ENCODE results near the gene ZNF654. TPM values are rescaled to one million over a fixed set of nuclear protein-coding genes. Genes with fewer than 3 reads are reported as not detected.

Gene ZNF654
- total and polyA plus RNA-seq, 9 of the 15 experiments (the other 6 are each of a cell fraction or from before 2014, with no cell fraction given), result 2.4 to 8.6 (median 5.1) TPM

DNA sequence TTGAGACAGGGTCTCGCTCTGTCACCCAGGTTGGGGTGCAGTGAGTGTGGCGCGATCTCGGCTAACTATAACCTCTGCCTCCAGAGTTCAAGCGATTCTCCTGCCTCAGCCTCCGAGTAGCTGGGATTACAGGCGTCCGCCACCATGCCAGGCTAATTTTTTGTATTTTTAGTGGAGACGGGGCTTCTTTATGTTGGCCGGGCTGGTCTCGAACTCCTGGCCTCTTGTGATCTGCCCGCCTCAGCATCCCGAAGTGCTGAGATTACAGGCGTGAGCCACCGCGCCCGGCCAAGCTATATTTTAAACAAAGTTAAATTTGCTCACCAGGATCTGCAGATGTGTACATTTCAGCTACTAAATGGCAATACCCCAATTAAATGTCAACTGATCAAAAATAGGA, 89.6 kb downstream of the ZNF654 start:
- BruUV-seq (replicated peaks), result no TSS peak
- H2AFZ ChIP-seq (ENCODE audit: low read depth, low read length), result peak overlapping the region; percentile 98
- no peaks in the 10 kb centered on the region for H4K20me1 ChIP-seq (replicated peaks; ENCODE audit: control insufficient read depth, insufficient read depth, low read length)
- peak overlapping the region; percentile 93 for H3K4me3 ChIP-seq
- POLR2A ChIA-PET, result interaction anchor here (1.3 kb wide), 2 partner anchors 16 to 37 kb away, joined by 3 to 5 read pairs; no protein-coding TSS in a partner anchor
- CTCF ChIA-PET (ENCODE audit: low intra/inter-chr PET ratio), result no interaction called here
- DNase-seq (ENCODE audit: extremely low read depth in 1 of 4, low spot score in 3 of 4) (peak in 1 of 4 experiments; percentile 9), ATAC-seq (no peak), FAIRE-seq (no peak)
- in situ Hi-C loops (cut with MboI) (no loop called here), intact Hi-C loops (cut with micrococcal nuclease) (loop anchor here (2.0 to 10.0 kb wide), 2 partner anchors 90 to 354 kb away; partner anchors contain the start of genes CGGBP1, HTR1F and ZNF654)
- peaks cover 74% of the 10 kb centered on the region for H3K79me2 ChIP-seq (ENCODE audit: control insufficient read depth, insufficient read depth, low read length)
- H3K9me3 ChIP-seq (replicated peaks; ENCODE audit: control insufficient read depth, insufficient read depth, low read depth, low read length), result no peaks in the 10 kb centered on the region
- H3K9ac ChIP-seq (ENCODE audit: insufficient read depth in 1 of 2, low read depth in 2 of 2, low read length in 2 of 2), result peak overlapping the region; percentile 91 to 96
- peaks cover 8% of the 10 kb centered on the region; the same call in 2 of the 3 replicates for H3K36me3 ChIP-seq (ENCODE audit: control insufficient read depth, insufficient read depth, low read length)
- 2% methylated on average over 17 of the region's 17 CpGs for WGBS (ENCODE audit: insufficient coverage, low coverage, missing lambda C conversion rate)
- H3K9me1 ChIP-seq (ENCODE audit: control insufficient read depth, insufficient read depth, low read length), result no peaks in the 10 kb centered on the region
- H3K27me3 ChIP-seq (ENCODE audit: control insufficient read depth in 2 of 2, insufficient read depth in 2 of 2, low read length in 2 of 2), result no peaks in the 10 kb centered on the region
- H3K27ac ChIP-seq (ENCODE audit: extremely low read depth, low read depth, low read length), result peak overlapping the region; percentile 99
- peaks cover 5 to 8% of the 10 kb centered on the region in 2 experiments; a peak in 2 of 5 replicates for H3K4me1 ChIP-seq (replicated peaks in 1 of 2; ENCODE audit: control insufficient read depth in 2 of 2, insufficient read depth in 2 of 2, low read length in 2 of 2)
- peak overlapping the region; percentile 90 for H3K4me2 ChIP-seq (ENCODE audit: insufficient read depth, low read length)
- TF ChIP-seq, protein P1, sequence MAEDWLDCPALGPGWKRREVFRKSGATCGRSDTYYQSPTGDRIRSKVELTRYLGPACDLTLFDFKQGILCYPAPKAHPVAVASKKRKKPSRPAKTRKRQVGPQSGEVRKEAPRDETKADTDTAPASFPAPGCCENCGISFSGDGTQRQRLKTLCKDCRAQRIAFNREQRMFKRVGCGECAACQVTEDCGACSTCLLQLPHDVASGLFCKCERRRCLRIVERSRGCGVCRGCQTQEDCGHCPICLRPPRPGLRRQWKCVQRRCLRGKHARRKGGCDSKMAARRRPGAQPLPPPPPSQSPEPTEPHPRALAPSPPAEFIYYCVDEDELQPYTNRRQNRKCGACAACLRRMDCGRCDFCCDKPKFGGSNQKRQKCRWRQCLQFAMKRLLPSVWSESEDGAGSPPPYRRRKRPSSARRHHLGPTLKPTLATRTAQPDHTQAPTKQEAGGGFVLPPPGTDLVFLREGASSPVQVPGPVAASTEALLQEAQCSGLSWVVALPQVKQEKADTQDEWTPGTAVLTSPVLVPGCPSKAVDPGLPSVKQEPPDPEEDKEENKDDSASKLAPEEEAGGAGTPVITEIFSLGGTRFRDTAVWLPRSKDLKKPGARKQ (CRISPR knock-in tag; IDR thresholded peaks at IDR 0.05), result no peak
- TF ChIP-seq, protein P2, sequence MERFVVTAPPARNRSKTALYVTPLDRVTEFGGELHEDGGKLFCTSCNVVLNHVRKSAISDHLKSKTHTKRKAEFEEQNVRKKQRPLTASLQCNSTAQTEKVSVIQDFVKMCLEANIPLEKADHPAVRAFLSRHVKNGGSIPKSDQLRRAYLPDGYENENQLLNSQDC (CRISPR knock-in tag; IDR thresholded peaks at IDR 0.05), result no peak
- TF ChIP-seq, protein P3, sequence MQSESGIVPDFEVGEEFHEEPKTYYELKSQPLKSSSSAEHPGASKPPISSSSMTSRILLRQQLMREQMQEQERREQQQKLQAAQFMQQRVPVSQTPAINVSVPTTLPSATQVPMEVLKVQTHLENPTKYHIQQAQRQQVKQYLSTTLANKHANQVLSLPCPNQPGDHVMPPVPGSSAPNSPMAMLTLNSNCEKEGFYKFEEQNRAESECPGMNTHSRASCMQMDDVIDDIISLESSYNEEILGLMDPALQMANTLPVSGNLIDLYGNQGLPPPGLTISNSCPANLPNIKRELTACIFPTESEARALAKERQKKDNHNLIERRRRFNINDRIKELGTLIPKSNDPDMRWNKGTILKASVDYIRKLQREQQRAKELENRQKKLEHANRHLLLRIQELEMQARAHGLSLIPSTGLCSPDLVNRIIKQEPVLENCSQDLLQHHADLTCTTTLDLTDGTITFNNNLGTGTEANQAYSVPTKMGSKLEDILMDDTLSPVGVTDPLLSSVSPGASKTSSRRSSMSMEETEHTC (IDR thresholded peaks at IDR 0.05), result no peak
- TF ChIP-seq, protein P4, sequence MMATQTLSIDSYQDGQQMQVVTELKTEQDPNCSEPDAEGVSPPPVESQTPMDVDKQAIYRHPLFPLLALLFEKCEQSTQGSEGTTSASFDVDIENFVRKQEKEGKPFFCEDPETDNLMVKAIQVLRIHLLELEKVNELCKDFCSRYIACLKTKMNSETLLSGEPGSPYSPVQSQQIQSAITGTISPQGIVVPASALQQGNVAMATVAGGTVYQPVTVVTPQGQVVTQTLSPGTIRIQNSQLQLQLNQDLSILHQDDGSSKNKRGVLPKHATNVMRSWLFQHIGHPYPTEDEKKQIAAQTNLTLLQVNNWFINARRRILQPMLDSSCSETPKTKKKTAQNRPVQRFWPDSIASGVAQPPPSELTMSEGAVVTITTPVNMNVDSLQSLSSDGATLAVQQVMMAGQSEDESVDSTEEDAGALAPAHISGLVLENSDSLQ (IDR thresholded peaks at IDR 0.05), result no peak
- no peak for TF ChIP-seq TEAD1 (CRISPR knock-in tag; IDR thresholded peaks at IDR 0.05)
- no peak for TF ChIP-seq GTF2E2 (tag; IDR thresholded peaks at IDR 0.05)
- no peak for TF ChIP-seq JUNB (CRISPR knock-in tag; conservative IDR thresholded peaks at IDR 0.05)
- TF ChIP-seq ZNF134 (CRISPR knock-in tag; conservative IDR thresholded peaks at IDR 0.05), result no peak
- TF ChIP-seq, protein P5, sequence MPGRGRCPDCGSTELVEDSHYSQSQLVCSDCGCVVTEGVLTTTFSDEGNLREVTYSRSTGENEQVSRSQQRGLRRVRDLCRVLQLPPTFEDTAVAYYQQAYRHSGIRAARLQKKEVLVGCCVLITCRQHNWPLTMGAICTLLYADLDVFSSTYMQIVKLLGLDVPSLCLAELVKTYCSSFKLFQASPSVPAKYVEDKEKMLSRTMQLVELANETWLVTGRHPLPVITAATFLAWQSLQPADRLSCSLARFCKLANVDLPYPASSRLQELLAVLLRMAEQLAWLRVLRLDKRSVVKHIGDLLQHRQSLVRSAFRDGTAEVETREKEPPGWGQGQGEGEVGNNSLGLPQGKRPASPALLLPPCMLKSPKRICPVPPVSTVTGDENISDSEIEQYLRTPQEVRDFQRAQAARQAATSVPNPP (IDR thresholded peaks at IDR 0.05; ENCODE audit: borderline replicate concordance, insufficient read depth, insufficient read length), result no peak
- TF ChIP-seq, protein P6, sequence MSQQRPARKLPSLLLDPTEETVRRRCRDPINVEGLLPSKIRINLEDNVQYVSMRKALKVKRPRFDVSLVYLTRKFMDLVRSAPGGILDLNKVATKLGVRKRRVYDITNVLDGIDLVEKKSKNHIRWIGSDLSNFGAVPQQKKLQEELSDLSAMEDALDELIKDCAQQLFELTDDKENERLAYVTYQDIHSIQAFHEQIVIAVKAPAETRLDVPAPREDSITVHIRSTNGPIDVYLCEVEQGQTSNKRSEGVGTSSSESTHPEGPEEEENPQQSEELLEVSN (IDR thresholded peaks at IDR 0.05; ENCODE audit: borderline replicate concordance in 1 of 2, extremely low read depth in 1 of 2, insufficient read depth in 1 of 2, insufficient read length in 1 of 2, low read depth in 1 of 2, low read length in 1 of 2, poor library complexity in 1 of 2, severe bottlenecking in 1 of 2), result no peak
- TF ChIP-seq PYGO2 (tag; IDR thresholded peaks at IDR 0.05), result no peak
- no peak for TF ChIP-seq KHSRP (IDR thresholded peaks at IDR 0.05)
- no peak for TF ChIP-seq LARP7 (IDR thresholded peaks at IDR 0.05)
- TF ChIP-seq SNIP1 (IDR thresholded peaks at IDR 0.05; ENCODE audit: low read depth), result no peak
- no peak for TF ChIP-seq L3MBTL2 (IDR thresholded peaks at IDR 0.05)
- TF ChIP-seq ZNF239 (CRISPR knock-in tag; IDR thresholded peaks at IDR 0.05), result no peak
- no peak for TF ChIP-seq GTF2A2 (tag; IDR thresholded peaks at IDR 0.05)

Measured in K562 (cell line).